Natural killer cell treated with Interleukin-12 subunit alpha and Interleukin-12 subunit beta and Interleukin-15 and Interleukin-18, amount 100 ng/mL, for 72 hours (primary cell): ENCODE data around the gene KXD1. TPM values are rescaled to one million over a fixed set of nuclear protein-coding genes. Genes with fewer than 3 reads are reported as not detected.
"Not testable (repeated sequence)": the region's sequence is repeated elsewhere in the genome, so short reads cannot be mapped to it uniquely, and the experiment has no call there.

Experiments
- ATAC-seq, 2 donors: fragments of 150-1000 bp; cut with Tn5 transposase in 1 of 2; sonication (Bioruptor Pico), chemical (Tn5 transposase) in 1 of 2; 2 replicates each; pipeline ENCODE4 v1.10.0; 2021
- DNase-seq: peaks from one replicate; pipeline ENCODE4 v3.0.0; 2022; ENCODE audit warnings: low spot score
- H3K27ac Mint-ChIP-seq, 2 donors: 1 replicate in 1 of 2; 2 replicates in 1 of 2; pipeline ENCODE4 v1.8.0; 2022; ENCODE audit warnings: mixed read lengths in 2 of 2, mild to moderate bottlenecking in 1 of 2, moderate library complexity in 1 of 2
- H3K27me3 Mint-ChIP-seq, 2 donors: 1 replicate in 1 of 2; 2 replicates in 1 of 2; pipeline ENCODE4 v1.8.0; 2022; ENCODE audit warnings: mixed read lengths in 2 of 2
- H3K36me3 Mint-ChIP-seq: one replicate; pipeline ENCODE4 v1.8.0; 2022; ENCODE audit warnings: mixed read lengths
- H3K4me1 Mint-ChIP-seq, 2 donors: 1 replicate in 1 of 2; 2 replicates in 1 of 2; pipeline ENCODE4 v1.8.0; 2022; ENCODE audit warnings: low read depth in 2 of 2, mixed read lengths in 2 of 2, mild to moderate bottlenecking in 1 of 2
- H3K4me3 Mint-ChIP-seq: one replicate; pipeline ENCODE4 v1.8.0; 2022; ENCODE audit warnings: mixed read lengths
- H3K9me3 Mint-ChIP-seq: 2 replicates; pipeline ENCODE4 v1.8.0; 2022; ENCODE audit warnings: mixed read lengths
- total RNA-seq, 2 donors: library from RNA; stranded (reverse); gene quantifications; one replicate each; pipeline ENCODE4 v1.2.3, GENCODE V29; 2022

KXD1 gene
- total RNA-seq, 2 donors from 2014 or later: 105 to 144 TPM

- Mint-ChIP-seq H3K27ac (no peak overlapping the region), H3K27me3 (no peaks in the 10 kb centered on the region), H3K4me1 (peaks cover 16 to 26% of the 10 kb centered on the region in 2 donors), H3K9me3 (no peaks in the 10 kb centered on the region), H3K4me3 (no peak overlapping the region), H3K36me3 (peaks cover 8% of the 10 kb centered on the region)
- DNase-seq (no peak), ATAC-seq (no peak)
These were observed 18.7 kb downstream of the KXD1 start for GRCh38 chr19:18576383-18576782.

GRCh38 chr19:18577365-18577914 is 19.8 kb downstream of the KXD1 start:
- Mint-ChIP-seq H3K4me1 (peaks cover 10 to 18% of the 10 kb centered on the region in 2 donors), H3K9me3 (no peaks in the 10 kb centered on the region), H3K27me3 (no peaks in the 10 kb centered on the region), H3K4me3 (no peak overlapping the region), H3K36me3 (peaks cover 6% of the 10 kb centered on the region), H3K27ac (no peak overlapping the region)
- peak; percentile 23 for DNase-seq
- ATAC-seq: no peak

GRCh38 chr19:18580311-18580710 is 22.6 kb downstream of the KXD1 start:
- ATAC-seq (no peak), DNase-seq (peak; percentile 8)
- Mint-ChIP-seq H3K36me3 (no peaks in the 10 kb centered on the region), H3K4me1 (peaks cover 2 to 3% of the 10 kb centered on the region in 2 donors), H3K27ac (no peak overlapping the region), H3K27me3 (no peaks in the 10 kb centered on the region), H3K9me3 (no peaks in the 10 kb centered on the region), H3K4me3 (no peak overlapping the region)

- Mint-ChIP-seq H3K9me3 (no peaks in the 10 kb centered on the region), H3K4me1 (peaks cover 22 to 27% of the 10 kb centered on the region in 2 donors), H3K36me3 (no peaks in the 10 kb centered on the region), H3K27ac (no peak overlapping the region), H3K27me3 (no peaks in the 10 kb centered on the region), H3K4me3 (no peak overlapping the region)
- DNase-seq (no peak), ATAC-seq (no peak)
These were observed 28.6 kb downstream of the KXD1 start for GRCh38 chr19:18586306-18586705.

GRCh38 chr19:18587561-18587960 is 29.9 kb downstream of the KXD1 start:
- peak overlapping the region; percentile 96 for H3K4me3 Mint-ChIP-seq
- peaks cover 22 to 27% of the 10 kb centered on the region in 2 donors for H3K4me1 Mint-ChIP-seq
- ATAC-seq (no peak), DNase-seq (no peak)
- no peaks in the 10 kb centered on the region for H3K27me3 Mint-ChIP-seq
- H3K27ac Mint-ChIP-seq: peak overlapping the region; percentile 94 to 96
- H3K9me3 Mint-ChIP-seq: no peaks in the 10 kb centered on the region
- H3K36me3 Mint-ChIP-seq: no peaks in the 10 kb centered on the region

GRCh38 chr19:18587962-18588610 is 30.4 kb downstream of the KXD1 start:
- Mint-ChIP-seq H3K9me3 (no peaks in the 10 kb centered on the region), H3K4me1 (peaks cover 22 to 27% of the 10 kb centered on the region in 2 donors), H3K27ac (peak overlapping the region; percentile 94 to 96), H3K4me3 (peak overlapping the region; percentile 96), H3K36me3 (no peaks in the 10 kb centered on the region), H3K27me3 (no peaks in the 10 kb centered on the region)
- ATAC-seq (peak in 1 of 2 donors; percentile 0), DNase-seq (no peak)

- Mint-ChIP-seq H3K27me3 (no peaks in the 10 kb centered on the region), H3K9me3 (no peaks in the 10 kb centered on the region), H3K4me1 (peaks cover 25 to 31% of the 10 kb centered on the region in 2 donors), H3K36me3 (no peaks in the 10 kb centered on the region), H3K27ac (peak within 1 kb of the TSS; percentile 94 to 96), H3K4me3 (peak within 1 kb of the TSS; percentile 96)
- ATAC-seq: peak; percentile 91 to 93
- DNase-seq: peak; percentile 90
These were observed 31.1 kb downstream of the KXD1 start, which contains the start of gene REX1BD for GRCh38 chr19:18588611-18589379. Gene REX1BD (plus strand): TSS chr19:18588798. CDS start chr19:18588802, 4 bp downstream.

- ATAC-seq: peak; percentile 68 to 73
- Mint-ChIP-seq H3K27ac (peak overlapping the region; percentile 75 to 96), H3K4me1 (peaks cover 23 to 34% of the 10 kb centered on the region in 2 donors)
These were observed 32.0 kb downstream of the KXD1 start for GRCh38 chr19:18589380-18590272.

GRCh38 chr19:18590273-18591272 is 32.9 kb downstream of the KXD1 start:
- DNase-seq: no peak
- Mint-ChIP-seq H3K36me3 (no peaks in the 10 kb centered on the region), H3K27me3 (no peaks in the 10 kb centered on the region), H3K9me3 (no peaks in the 10 kb centered on the region), H3K4me3 (peak overlapping the region; percentile 96), H3K27ac (peak overlapping the region; percentile 75 to 96), H3K4me1 (peaks cover 29 to 33% of the 10 kb centered on the region in 2 donors)
- ATAC-seq: no peak

More at GRCh38 chr19:18589380-18590272, 32.0 kb downstream of the KXD1 start:
- Mint-ChIP-seq H3K36me3 (no peaks in the 10 kb centered on the region), H3K9me3 (no peaks in the 10 kb centered on the region), H3K27me3 (no peaks in the 10 kb centered on the region), H3K4me3 (peak overlapping the region; percentile 96)
- peak; percentile 78 for DNase-seq

- Mint-ChIP-seq H3K36me3 (no peaks in the 10 kb centered on the region), H3K27ac (no peak overlapping the region), H3K27me3 (peaks cover 0 to 4% of the 10 kb centered on the region in 2 donors), H3K4me1 (peaks cover 33 to 35% of the 10 kb centered on the region in 2 donors), H3K9me3 (no peaks in the 10 kb centered on the region), H3K4me3 (no peak overlapping the region)
- ATAC-seq: no peak
- no peak for DNase-seq
These were observed 34.2 kb downstream of the KXD1 start for GRCh38 chr19:18591735-18592385.

GRCh38 chr19:18592732-18593131 is 35.1 kb downstream of the KXD1 start:
- H3K4me1 Mint-ChIP-seq: peaks cover 30 to 34% of the 10 kb centered on the region in 2 donors
- not testable (repeated sequence) for H3K36me3 Mint-ChIP-seq, H3K27ac Mint-ChIP-seq, H3K27me3 Mint-ChIP-seq, DNase-seq, H3K9me3 Mint-ChIP-seq, ATAC-seq, H3K4me3 Mint-ChIP-seq
